ENCODE results near the gene ST8SIA1.
"Not testable (repeated sequence)": the region's sequence is repeated elsewhere in the genome, so short reads cannot be mapped to it uniquely, and the experiment has no call there.

Gene ST8SIA1

DNA sequence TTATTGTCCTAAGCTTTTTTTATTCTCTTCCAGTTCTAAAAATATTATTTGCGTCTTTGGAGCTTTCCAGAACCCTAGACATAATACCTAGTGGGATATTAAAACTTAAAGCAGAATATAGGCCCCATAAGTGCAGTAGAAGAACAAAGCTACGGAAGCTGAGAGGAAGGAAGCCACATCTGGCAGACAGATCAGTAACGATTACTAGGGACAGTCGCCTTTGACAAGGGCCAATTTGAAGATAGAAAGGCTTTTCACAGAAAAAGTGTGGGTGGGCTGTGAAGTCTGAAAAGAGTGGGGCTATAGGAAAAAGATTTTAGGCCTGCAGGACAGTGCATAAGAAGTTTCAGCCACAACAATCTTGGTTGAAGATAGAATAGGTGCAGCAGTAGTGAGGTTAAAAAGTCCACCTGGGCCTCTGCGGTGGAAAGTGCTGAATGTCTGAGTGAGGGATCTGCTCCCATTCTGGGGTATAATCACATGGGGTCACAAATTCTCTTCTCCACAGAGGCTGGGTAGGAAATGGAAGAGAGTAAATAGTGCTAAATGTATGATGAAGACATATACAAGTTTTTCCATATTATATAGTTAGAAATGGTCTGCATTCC, 174.0 kb downstream of the ST8SIA1 start:
- no peak for DNase-seq

DNA sequence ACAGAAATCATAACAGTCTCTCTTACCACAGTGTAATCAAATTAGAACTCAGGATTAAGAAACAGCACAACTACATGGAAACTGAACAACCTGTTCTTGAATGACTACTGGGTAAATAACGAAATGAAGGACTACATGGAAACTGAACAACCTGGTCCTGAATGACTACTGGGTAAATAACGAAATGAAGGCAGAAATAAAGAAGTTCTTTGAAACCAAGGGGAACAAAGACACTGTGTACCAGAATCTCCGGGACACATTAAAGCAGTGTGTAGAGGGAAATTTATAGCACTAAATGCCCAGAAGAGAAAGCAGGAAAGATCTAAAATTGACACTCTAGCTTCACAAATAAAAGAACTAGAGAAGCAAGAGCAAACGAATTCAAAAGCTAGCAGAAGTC, 185.2 kb downstream of the ST8SIA1 start:
- not testable (repeated sequence) for DNase-seq

DNA sequence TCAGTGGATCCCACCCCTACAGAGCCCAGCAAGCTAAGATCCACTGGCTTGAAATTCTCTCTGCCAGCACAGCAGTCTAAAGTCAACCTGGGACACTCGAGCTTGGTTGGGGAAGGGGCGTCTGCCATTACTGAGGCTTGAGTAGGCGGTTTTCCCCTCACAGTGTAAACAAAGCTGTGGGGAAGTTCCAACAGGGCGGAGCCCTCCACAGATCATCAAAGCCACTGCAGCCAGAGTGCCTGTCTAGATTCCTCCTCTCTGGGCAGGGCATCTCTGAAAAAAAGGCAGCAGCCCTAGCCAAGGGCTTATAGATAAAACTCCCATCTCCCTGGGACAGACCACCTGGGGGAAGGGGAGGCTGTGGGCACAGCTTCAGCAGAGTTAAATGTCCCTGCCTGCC, 187.8 kb downstream of the ST8SIA1 start:
- peak; percentile 24 for DNase-seq
